ENCODE data around the gene IRF4.
A peak's percentile ranks its signal among the peaks of the same experiment; 100 is the strongest.

IRF4 gene

DNA sequence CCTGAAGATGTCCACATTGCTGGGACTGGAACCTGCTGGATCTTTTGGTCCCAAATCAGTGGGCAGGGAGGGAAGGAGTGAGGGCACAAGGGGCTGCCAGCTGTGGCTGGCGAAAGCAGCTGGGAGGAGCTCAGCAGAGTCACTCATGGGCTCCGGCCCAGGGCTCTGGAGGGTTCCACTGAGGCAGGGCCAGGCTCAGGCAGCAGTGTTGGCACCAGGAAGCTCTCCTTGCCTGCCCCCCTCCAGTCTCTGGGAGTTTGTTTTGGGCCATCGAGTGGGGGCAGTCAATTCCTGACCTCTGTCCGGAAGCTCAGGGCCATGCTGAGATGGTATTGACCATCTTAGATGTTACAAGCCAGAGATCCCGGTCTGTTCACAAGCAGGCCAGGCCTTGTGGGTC, 39.1 kb upstream of the IRF4 start:
- no peak for DNase-seq
- in situ Hi-C loops (cut with MboI; ENCODE audit: low pct_unique_long_range_greater_than_20kb, low sequenced_read_pairs): no loop called here

- in situ Hi-C loops (cut with MboI; ENCODE audit: low pct_unique_long_range_greater_than_20kb, low sequenced_read_pairs): no loop called here
- DNase-seq: peak; percentile 38
Observed at GRCh38 chr6:352896-353470, 38.6 kb upstream of the IRF4 start.

- in situ Hi-C loops (cut with MboI; ENCODE audit: low pct_unique_long_range_greater_than_20kb, low sequenced_read_pairs): no loop called here
- no peak for DNase-seq
Observed at GRCh38 chr6:353642-354614, 37.6 kb upstream of the IRF4 start.

- DNase-seq: no peak
- in situ Hi-C loops (cut with MboI; ENCODE audit: low pct_unique_long_range_greater_than_20kb, low sequenced_read_pairs): no loop called here
Observed at GRCh38 chr6:354631-355280, 36.8 kb upstream of the IRF4 start.

DNA sequence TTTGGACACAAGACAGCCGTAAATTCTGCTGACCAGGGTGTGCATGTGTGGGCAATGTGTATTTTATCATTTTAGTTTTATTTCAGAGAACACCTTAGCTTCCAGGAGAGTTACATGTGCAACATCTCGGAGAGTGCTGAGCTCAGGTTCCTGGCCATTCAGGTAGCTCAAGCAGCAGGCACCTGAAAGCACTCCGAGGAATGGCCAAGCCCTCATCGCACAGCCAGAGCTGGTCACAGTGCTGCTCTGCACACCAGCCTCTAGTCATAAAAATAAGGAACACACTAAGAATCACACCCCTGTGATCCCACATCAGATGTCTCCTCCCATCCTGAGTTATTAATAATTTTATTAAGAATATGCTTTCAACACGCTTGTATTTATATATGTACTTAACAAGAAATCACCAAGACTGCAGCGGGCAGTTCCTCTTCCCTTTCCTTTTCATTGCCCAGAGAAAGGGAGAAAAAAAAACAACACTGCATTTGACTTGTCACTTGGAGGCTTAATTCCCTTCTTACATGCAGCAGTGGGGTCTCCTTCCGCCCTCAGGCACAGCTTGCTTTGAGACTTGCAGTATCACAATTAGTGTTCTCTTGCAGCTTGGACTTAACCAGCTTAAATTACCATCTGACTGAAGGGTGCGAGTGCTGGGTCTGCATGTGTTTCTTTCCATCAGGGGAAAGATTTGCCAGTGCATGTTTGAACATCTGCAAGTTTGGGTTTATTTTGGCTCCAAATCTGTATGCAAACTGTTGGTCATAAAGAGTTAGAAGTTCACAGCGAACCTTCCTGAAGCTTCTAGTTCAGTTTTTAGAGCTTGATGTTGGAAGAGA, 36.0 kb upstream of the IRF4 start:
- no peak for DNase-seq
- in situ Hi-C loops (cut with MboI; ENCODE audit: low pct_unique_long_range_greater_than_20kb, low sequenced_read_pairs): no loop called here

DNA sequence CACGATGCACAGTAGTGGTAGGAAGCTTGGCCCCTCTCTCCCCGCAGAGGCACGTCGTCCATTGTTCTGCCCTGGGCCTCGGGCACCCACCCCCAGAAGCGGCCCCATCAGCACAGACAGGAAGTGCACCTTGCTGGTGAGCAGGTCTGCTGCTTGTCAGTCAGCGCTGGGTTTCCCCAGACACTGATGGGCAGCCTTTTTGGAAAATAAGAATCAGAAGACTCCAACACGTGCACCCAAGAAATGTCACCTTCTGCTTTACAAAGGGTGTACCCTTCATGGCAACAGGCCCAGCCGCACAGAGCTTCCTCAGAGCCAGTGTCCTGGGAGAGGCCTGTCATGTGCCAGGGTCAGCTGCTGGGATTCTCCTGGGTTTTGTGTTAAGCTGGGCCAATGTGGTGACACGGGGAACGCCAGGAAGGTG, 34.7 kb upstream of the IRF4 start:
- in situ Hi-C loops (cut with MboI; ENCODE audit: low pct_unique_long_range_greater_than_20kb, low sequenced_read_pairs): no loop called here
- no peak for DNase-seq

GRCh38 chr6:357261-357790, 34.2 kb upstream of the IRF4 start:
- DNase-seq: no peak
- in situ Hi-C loops (cut with MboI; ENCODE audit: low pct_unique_long_range_greater_than_20kb, low sequenced_read_pairs): no loop called here

DNA sequence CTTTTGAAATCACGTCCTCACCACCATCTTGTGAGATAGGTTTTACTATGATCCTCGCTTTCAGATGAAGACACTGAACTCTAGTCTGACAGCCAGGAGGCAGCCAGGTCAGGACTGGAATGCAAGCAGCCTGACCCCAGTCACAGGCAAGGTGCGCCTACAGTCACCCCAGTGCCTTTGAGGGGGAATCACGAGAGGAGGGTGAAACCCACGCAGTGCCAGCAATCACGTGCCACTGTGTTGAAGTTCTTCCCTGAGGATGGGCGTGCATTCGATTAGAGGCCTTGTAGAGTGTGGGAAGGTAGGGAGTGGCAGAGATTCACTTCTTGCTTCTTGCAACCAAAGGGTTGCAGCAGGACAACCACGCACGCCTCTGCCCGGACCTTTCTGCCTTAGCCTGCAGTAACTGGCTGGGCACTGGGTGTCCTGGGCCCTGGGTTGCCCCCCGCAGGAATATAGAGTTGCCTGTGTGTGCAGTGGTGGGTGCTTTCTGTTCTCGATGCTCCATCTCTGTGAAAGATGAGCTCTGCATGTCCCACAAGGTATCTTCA, 33.7 kb upstream of the IRF4 start:
- no peak for DNase-seq
- in situ Hi-C loops (cut with MboI; ENCODE audit: low pct_unique_long_range_greater_than_20kb, low sequenced_read_pairs): no loop called here

DNA sequence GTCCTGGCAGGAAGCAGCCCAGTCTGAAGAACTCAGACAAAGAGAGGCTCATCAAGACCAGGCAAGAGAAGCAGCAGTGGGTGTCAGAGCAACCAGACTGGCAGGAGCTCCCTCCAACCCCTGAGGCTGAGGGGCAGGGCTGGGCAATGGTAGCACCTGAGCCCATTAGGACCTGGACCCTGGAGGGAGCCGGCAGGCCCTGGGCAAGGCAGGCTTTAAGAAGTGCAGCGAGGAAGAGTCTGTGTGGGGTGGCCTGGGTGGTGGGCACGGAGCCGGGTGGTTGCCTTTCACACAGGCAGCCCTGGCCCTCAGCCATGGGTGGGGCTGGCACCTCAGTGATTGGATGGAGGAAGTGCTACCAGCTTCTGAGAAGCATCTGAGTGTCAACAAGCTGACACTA, 33.1 kb upstream of the IRF4 start:
- in situ Hi-C loops (cut with MboI; ENCODE audit: low pct_unique_long_range_greater_than_20kb, low sequenced_read_pairs): no loop called here
- DNase-seq: no peak

DNA sequence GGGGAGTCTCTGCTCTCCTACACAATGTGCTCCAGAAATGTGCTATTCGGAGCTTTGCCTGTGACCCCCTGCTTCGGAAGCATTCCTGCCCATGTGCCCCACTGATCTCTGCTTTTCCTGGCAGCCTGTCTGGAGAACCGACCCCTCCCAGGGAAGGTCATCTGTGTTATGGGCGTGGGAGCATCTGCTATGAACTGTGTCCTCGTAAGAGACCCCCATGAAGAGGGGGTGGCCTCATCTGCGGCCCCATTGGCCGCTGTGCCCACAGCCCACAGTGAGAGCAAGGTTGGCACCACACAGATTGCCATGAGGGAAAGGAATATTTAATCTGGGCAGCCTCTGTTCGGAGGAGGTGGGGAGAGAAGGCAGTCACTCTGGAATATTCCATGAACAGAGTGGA, 32.7 kb upstream of the IRF4 start:
- in situ Hi-C loops (cut with MboI; ENCODE audit: low pct_unique_long_range_greater_than_20kb, low sequenced_read_pairs): no loop called here
- no peak for DNase-seq

DNA sequence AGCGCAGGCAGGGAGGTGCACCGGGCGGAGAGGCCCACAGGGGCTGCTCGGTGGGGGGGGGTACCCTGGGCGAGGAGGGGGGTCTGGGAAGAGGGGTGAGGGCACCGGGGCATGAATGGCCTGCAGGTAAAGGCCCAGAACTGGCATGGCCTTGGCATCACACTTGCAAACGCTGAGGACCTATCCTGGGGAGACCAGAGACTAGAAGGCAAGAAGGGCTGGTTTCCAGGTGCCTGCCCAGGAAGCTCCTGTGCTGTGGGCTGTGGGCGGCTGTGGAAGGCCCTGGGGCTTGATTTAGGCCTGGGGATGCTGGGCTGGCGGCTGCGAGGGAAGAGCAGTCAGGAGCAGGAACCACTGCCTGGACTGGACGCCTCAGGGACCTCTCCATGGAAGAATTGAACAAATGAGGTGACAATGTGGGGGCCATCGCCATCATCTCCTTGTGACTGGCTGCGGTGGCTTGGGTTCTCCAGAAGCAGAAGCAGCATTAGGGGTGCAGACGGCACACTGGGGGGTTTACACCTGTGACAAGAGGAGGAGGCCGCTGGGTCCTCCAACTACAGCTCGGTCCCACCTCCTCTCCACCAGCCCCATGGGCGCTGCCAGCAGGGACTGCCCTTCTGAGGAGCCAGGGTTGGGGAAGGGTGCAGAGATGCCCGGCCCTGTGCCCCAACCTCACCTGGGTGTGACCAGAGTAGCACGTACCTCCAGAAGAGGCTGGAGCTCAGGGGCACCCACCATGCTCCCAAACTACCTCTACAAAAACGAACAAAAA, 32.1 kb upstream of the IRF4 start:
- DNase-seq: no peak
- in situ Hi-C loops (cut with MboI; ENCODE audit: low pct_unique_long_range_greater_than_20kb, low sequenced_read_pairs): no loop called here

DNA sequence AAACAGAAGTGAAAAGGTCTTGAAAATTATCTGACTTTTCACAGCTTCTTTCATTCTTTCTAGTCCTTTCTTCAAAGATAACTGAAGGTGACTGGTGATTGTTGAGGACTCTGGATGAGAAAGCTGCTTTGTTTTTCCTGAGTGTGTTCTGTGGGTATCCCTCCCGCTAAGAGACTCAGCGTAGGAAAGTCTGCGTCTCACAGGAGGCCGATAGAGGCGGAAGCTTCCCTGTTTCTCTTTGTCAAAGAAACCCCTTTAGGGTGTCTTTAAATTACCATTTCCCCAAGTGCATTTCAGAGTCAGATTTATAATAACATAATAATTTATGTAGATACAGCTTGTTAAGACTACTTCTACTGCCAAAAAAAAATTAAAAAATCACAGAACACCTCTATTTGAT, 31.2 kb upstream of the IRF4 start:
- in situ Hi-C loops (cut with MboI; ENCODE audit: low pct_unique_long_range_greater_than_20kb, low sequenced_read_pairs): no loop called here
- no peak for DNase-seq

- in situ Hi-C loops (cut with MboI; ENCODE audit: low pct_unique_long_range_greater_than_20kb, low sequenced_read_pairs): no loop called here
- DNase-seq: no peak
Observed at GRCh38 chr6:360764-361373, 30.7 kb upstream of the IRF4 start.

DNA sequence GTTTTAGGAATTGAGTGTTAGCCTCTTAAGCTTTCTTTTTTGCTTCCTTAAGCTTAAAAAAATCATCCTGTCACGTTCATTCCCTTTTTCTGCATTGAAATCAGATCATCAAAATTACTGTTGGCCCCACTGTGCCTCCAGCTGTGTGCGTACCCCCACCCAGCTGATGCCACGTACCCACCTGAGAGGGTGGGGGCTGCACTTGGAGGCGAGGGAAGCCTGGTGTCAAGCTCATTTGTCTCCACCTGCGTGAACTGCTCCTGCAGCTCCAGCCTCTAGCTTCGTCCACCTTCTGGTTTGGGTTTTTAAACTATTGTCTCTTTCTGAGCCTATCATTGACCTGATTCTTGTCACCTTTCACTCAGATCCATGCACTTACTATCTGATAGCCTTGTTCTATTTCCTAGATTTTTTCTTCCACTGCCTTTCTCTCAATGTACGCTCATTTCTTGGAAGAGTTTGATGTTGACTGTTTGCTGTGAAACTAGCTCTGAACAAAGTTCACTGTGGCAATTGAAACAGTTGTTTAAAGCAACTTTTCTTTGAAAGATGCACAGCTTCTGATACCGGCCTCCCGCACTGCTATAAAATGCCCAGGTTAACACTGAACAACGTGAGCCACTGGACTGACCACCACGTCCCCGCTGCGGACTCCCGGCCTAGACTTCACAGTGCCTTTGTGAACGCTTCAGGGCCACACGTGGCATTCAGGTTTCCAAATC, 30.0 kb upstream of the IRF4 start:
- in situ Hi-C loops (cut with MboI; ENCODE audit: low pct_unique_long_range_greater_than_20kb, low sequenced_read_pairs): no loop called here
- no peak for DNase-seq

DNA sequence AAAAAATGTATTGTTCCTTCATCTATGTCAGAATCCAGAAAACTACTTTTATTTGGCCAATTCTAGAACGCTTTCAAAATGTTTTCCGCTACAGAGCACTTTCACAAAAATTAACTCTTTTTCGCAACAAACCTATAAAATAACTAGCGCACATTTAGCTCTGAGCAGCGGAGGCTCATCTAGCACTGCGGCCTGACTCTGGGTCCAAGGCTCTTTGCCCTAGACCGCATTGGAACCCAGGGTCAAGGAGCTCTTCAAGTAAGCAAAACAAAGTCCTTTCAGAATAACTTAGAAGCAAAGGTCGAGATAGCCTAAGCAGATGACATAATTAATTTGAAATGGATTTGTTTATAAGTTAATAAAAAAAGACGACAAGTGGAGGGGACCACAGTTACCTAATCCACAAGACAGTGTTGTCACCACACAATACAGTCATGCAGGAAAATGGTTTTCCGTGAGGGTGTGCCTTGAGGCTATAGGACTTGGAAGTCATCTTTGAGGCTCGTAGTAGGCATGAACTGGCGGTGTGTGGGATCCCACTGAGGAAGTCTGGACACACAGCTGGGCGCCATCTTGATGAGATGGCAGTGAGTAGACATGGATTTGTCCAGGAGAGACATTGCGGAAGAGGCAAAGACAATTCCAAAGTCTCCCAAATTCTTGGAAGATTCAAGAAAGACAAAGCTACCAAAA, 29.2 kb upstream of the IRF4 start:
- no peak for DNase-seq
- in situ Hi-C loops (cut with MboI; ENCODE audit: low pct_unique_long_range_greater_than_20kb, low sequenced_read_pairs): no loop called here

- in situ Hi-C loops (cut with MboI; ENCODE audit: low pct_unique_long_range_greater_than_20kb, low sequenced_read_pairs): no loop called here
- no peak for DNase-seq
Observed at GRCh38 chr6:362924-363249, 28.7 kb upstream of the IRF4 start.

DNA sequence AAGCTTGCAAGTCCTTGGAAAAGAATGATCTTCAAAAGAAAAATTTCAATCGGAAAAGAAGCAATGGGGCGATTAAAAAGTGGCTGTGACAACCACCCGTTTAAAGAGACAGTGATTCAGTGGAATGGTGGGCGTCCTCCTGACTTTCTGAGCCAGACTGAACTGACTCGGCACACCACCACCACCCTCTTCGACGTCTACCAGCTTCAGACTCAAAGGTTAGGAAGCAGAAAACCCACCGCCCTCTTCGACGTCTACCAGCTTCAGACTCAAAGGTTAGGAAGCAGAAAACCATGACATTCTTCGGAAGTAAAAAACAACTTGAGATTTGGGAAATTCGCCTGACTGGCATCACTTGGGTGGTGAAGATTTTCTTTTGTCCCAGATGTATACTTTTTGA, 28.3 kb upstream of the IRF4 start:
- in situ Hi-C loops (cut with MboI; ENCODE audit: low pct_unique_long_range_greater_than_20kb, low sequenced_read_pairs): no loop called here
- no peak for DNase-seq
